ENCODE data around the gene SRSF10. TPM values are rescaled to one million over a fixed set of nuclear protein-coding genes. Genes with fewer than 3 reads are reported as not detected.

The SRSF10 gene
- total RNA-seq, 4 donors from 2014 or later, result 158 to 193 (median 172) TPM

DNA sequence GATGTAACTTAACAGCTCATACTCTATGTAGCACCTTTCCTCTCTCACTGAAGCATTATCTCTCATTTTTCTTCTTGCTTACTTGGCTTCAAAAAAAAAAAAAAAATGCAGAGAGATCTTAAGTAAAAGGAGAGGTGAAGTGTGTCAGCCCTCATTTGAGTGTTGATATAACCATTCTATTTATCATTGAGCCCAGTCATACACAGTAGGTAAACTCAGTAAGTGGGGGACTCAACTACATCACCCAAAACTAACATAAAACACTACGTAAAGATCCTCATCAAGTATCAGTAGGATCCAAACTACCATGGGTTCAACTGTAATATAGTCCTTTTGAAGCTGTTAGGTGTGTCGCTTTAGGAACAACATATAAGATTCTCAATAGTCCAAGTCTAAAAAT, 12.3 kb downstream of the SRSF10 start:
- no peak for DNase-seq
- WGBS, 2 donors, result 80 to 97% methylated on average over 2 of the region's 2 CpGs
- peaks cover 28 to 29% of the 10 kb centered on the region in 2 donors for H3K36me3 ChIP-seq

DNA sequence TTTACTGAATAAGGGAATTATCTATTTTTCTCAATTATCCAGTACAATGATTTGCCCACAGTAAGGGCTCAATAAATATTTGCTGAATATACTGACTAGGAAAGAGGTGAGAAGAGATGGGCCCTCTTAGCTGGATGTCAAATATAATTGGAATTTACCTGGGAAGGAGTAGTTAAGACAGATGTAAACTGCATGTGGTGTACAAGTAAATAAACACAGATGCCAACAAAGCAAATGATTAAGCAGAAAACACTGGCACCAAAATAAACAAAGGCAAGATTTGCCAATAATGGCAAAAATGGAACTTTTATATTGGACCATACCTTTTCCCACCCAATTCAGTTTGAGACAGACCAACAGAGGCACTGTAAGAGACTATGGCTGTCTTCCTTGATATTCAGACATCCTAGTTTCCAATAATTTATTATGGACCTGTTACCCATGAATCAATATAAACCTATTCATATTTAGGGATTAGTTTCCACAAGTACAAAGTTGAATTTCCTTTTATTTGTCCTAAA, 13.1 kb downstream of the SRSF10 start:
- no peak for DNase-seq
- Histone ChIP-seq H3K9me3 (no peaks in the 10 kb centered on the region), H3K4me3 (replicated peaks in 1 of 3) (no peak overlapping the region), H3K27ac (no peak overlapping the region), H3K4me1 (peaks cover 3 to 12% of the 10 kb centered on the region in 2 donors), H3K36me3 (peaks cover 28 to 29% of the 10 kb centered on the region in 2 donors), H3K27me3 (no peaks in the 10 kb centered on the region)
- TF ChIP-seq, protein P1, sequence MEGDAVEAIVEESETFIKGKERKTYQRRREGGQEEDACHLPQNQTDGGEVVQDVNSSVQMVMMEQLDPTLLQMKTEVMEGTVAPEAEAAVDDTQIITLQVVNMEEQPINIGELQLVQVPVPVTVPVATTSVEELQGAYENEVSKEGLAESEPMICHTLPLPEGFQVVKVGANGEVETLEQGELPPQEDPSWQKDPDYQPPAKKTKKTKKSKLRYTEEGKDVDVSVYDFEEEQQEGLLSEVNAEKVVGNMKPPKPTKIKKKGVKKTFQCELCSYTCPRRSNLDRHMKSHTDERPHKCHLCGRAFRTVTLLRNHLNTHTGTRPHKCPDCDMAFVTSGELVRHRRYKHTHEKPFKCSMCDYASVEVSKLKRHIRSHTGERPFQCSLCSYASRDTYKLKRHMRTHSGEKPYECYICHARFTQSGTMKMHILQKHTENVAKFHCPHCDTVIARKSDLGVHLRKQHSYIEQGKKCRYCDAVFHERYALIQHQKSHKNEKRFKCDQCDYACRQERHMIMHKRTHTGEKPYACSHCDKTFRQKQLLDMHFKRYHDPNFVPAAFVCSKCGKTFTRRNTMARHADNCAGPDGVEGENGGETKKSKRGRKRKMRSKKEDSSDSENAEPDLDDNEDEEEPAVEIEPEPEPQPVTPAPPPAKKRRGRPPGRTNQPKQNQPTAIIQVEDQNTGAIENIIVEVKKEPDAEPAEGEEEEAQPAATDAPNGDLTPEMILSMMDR (IDR thresholded peaks at IDR 0.05), result no peak
- TF ChIP-seq POLR2A (IDR thresholded peaks at IDR 0.05), result no peak
- intact Hi-C loops (cut with DNase I), result no loop called here

More for the DNA sequence above, 12.3 kb downstream of the SRSF10 start:
- TF ChIP-seq, protein P1 (IDR thresholded peaks at IDR 0.05), result no peak
- TF ChIP-seq POLR2A (IDR thresholded peaks at IDR 0.05), result no peak
- Histone ChIP-seq H3K9me3 (no peaks in the 10 kb centered on the region), H3K27ac (no peak overlapping the region), H3K4me3 (replicated peaks in 1 of 3) (no peak overlapping the region), H3K4me1 (peaks cover 3 to 12% of the 10 kb centered on the region in 2 donors), H3K27me3 (no peaks in the 10 kb centered on the region)
- intact Hi-C loops (cut with DNase I), result no loop called here

- Histone ChIP-seq H3K36me3 (peaks cover 15 to 20% of the 10 kb centered on the region in 2 donors), H3K27ac (peak overlapping the region in 2 of 3 donors; percentile 54 to 61), H3K9me3 (no peaks in the 10 kb centered on the region), H3K4me1 (peaks cover 9 to 20% of the 10 kb centered on the region in 2 donors), H3K27me3 (no peaks in the 10 kb centered on the region), H3K4me3 (replicated peaks in 1 of 3) (no peak overlapping the region)
- 82 to 88% methylated on average over 5 of the region's 5 CpGs for WGBS, 2 donors
- TF ChIP-seq POLR2A (IDR thresholded peaks at IDR 0.05), result no peak
- TF ChIP-seq, protein P1 (IDR thresholded peaks at IDR 0.05), result no peak
- intact Hi-C loops (cut with DNase I), result no loop called here
- no peak for DNase-seq
Measured at GRCh38 chr1:23964790-23965740, 15.1 kb downstream of the SRSF10 start.

- no peak for DNase-seq
- Histone ChIP-seq H3K4me1 (peaks cover 9 to 20% of the 10 kb centered on the region in 2 donors), H3K27me3 (no peaks in the 10 kb centered on the region), H3K9me3 (no peaks in the 10 kb centered on the region), H3K4me3 (replicated peaks in 1 of 3) (no peak overlapping the region), H3K36me3 (peaks cover 12 to 20% of the 10 kb centered on the region in 2 donors), H3K27ac (peak overlapping the region in 2 of 3 donors; percentile 42 to 54)
- no peak for TF ChIP-seq POLR2A (IDR thresholded peaks at IDR 0.05)
- TF ChIP-seq, protein P1 (IDR thresholded peaks at IDR 0.05), result no peak
- 86 to 90% methylated on average over 3 of the region's 3 CpGs for WGBS, 2 donors
- intact Hi-C loops (cut with DNase I), result no loop called here
Measured at GRCh38 chr1:23964235-23964668, 15.9 kb downstream of the SRSF10 start.
